ENCODE measurements around the gene APLP2.

APLP2 gene

DNA sequence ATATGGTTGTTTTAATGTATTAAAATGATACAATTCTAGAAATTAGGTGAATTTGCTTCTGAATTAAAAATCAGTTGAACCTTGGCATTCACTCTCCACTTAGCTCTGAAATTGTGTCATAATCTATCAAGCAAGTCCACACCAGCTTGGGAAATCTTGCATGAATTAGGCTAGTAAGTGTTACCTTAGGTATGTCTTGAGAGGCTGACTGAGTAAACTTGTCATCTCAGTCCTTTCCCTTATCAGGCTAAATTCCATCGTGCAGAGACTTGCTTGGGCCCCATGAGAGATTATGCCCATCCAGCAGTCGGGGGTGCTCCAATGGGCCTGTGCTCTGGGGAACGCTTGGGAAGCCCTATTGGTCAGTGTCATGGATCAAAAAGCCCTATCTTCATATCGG, 55.9 kb downstream of the APLP2 start:
- TF ChIP-seq CTCF (IDR thresholded peaks at IDR 0.05; ENCODE audit: low read depth, low read length) = no peak
- DNase-seq (ENCODE audit: low read depth in 2 of 2) = no peak
- no peak overlapping the region for H3K4me3 ChIP-seq (replicated peaks in 1 of 2; ENCODE audit: low read depth in 2 of 2, low read length in 2 of 2)

DNA sequence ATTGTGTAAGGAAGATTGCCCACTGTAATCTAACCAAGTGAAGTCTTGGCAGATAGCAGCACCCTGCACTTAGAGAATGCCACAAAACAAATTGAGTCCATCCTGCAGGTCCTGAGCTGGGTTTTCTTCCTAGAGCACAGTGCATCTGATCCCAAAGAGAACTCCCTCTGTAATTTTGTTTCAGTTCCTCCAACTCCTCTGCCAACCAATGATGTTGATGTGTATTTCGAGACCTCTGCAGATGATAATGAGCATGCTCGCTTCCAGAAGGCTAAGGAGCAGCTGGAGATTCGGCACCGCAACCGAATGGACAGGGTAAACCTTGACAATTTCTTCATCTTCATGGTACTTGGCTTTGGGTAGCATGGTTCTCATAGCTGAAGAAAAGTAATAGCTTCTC, 56.8 kb downstream of the APLP2 start:
- TF ChIP-seq CTCF (IDR thresholded peaks at IDR 0.05; ENCODE audit: low read depth, low read length) = no peak
- no peak for DNase-seq (ENCODE audit: low read depth in 2 of 2)
- no peak overlapping the region for H3K4me3 ChIP-seq (replicated peaks in 1 of 2; ENCODE audit: low read depth in 2 of 2, low read length in 2 of 2)

DNA sequence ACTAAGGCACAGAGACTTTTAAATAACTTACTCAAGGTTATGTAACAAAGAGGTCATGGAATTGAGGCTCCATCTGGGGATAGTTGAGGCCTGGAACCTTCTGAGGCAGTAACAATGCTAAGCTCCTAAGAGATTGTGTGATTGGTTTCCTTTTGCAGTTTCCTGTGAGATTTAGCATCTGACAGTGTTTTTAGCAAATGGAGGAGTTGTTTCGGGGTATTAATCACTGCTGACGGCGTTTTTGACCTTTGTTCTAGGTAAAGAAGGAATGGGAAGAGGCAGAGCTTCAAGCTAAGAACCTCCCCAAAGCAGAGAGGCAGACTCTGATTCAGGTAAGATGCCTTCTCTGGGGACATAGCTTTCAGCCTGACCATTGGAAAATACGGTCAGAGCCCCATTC, 57.8 kb downstream of the APLP2 start:
- no peak overlapping the region for H3K4me3 ChIP-seq (replicated peaks in 1 of 2; ENCODE audit: low read depth in 2 of 2, low read length in 2 of 2)
- TF ChIP-seq CTCF (IDR thresholded peaks at IDR 0.05; ENCODE audit: low read depth, low read length) = no peak
- no peak for DNase-seq (ENCODE audit: low read depth in 2 of 2)

DNA sequence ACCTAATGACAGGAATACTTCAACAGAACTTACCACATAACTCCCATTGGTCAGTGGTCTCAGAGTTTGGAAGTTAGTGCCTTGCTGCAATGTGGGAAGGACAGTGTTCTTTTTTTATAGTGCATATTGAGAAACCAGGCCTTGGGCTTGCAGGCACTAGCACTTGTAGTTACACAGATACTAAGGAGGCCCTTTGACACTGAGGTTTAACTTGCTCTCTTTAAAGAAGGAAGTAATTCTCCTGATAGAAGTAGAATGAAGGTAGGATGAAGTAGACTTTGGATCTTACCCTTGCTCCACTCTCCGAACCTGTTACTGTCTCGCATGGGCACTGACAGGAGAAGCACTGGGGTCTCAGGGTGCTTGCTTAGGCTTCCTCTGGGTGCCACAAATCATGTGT, 58.9 kb downstream of the APLP2 start:
- no peak for TF ChIP-seq CTCF (IDR thresholded peaks at IDR 0.05; ENCODE audit: low read depth, low read length)
- no peak for DNase-seq (ENCODE audit: low read depth in 2 of 2)
- no peak overlapping the region for H3K4me3 ChIP-seq (replicated peaks in 1 of 2; ENCODE audit: low read depth in 2 of 2, low read length in 2 of 2)

DNA sequence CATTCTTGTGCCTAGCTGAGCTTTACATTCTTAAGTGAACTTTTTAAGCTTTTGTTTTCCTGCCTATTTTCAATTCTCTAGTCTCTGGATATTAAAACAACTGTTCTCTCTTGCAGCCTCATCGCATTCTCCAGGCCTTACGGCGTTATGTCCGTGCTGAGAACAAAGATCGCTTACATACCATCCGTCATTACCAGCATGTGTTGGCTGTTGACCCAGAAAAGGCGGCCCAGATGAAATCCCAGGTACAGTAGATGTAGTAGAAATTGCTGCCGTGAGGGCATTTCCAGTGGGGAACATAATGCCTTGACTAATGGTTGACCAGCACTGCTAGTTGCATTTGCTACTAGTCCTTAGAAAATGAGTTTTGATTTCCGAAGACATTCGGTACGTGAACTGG, 60.2 kb downstream of the APLP2 start:
- H3K4me3 ChIP-seq (replicated peaks in 1 of 2; ENCODE audit: low read depth in 2 of 2, low read length in 2 of 2) = no peak overlapping the region
- TF ChIP-seq CTCF (IDR thresholded peaks at IDR 0.05; ENCODE audit: low read depth, low read length) = no peak
- DNase-seq (ENCODE audit: low read depth in 2 of 2) = no peak

DNA sequence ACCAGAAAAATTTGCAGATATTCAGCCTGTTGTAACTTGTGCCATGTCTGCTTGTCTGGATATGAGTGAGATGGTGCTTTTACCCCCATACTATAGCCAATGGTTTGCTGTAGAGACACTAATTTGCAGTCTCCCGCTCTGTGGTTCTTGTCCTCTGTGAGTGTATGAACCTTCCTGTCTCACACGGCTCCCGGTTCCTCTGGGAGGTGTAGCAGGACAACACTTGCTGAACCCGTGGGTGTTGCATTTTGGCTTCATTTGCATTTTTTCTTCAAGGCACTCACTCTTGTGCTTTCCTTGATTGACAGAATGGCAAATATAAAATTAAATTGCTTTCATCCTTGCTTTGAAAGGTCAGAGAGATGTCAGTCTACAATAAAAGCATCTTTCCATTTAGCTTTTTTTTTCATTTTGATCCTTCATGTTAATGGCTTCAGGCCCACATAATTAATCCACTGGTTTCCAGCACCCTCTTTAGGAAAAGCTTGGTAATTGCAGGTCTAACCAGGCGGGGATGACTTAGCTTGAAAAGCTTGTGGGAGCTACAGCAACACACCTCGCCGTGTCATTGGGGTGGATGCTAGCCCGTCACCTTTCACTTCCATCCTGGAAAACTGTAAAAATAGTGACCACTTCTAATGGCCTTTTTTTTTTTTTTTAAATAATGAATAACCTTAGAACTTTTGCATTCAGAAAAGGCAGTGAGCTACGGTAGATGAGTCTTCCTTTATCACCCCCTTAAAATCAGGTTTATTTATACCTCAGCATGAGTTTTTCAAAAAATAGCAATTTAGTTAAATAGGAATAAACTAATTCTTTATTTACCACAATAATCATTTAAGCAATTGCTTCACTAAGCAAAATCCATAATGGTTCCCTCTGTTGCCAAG, 62.5 kb downstream of the APLP2 start:
- DNase-seq (ENCODE audit: low read depth in 2 of 2) = peak; percentile 80 to 84
- peak; percentile 79 for TF ChIP-seq CTCF (IDR thresholded peaks at IDR 0.05; ENCODE audit: low read depth, low read length)
- no peak overlapping the region for H3K4me3 ChIP-seq (replicated peaks in 1 of 2; ENCODE audit: low read depth in 2 of 2, low read length in 2 of 2)

Data from cardiac fibroblast (primary cell).